Astrocyte (in vitro differentiated cells and primary cell): ENCODE measurements around the gene MTMR11. TPM values are rescaled to one million over a fixed set of nuclear protein-coding genes. Genes with fewer than 3 reads are reported as not detected.
"Not testable (repeated sequence)": the region's sequence is repeated elsewhere in the genome, so short reads cannot be mapped to it uniquely, and the experiment has no call there.

ENCODE experiments used
- DNase-seq: peaks from one replicate; pipeline ENCODE4 v3.0.0-alpha.2; 2010; ENCODE audit warnings: low read depth
- FAIRE-seq: peaks from 2 replicates; lab custom pipeline; 2011; peaks lifted over from hg19 to GRCh38; lab: Jason Lieb, UNC
- H2AFZ ChIP-seq: 2 replicates; pipeline ENCODE4 v1.6.0; 2012; ENCODE audit warnings: low read depth, low read length, inconsistent platforms
- H3K27ac ChIP-seq: 2 replicates; pipeline ENCODE4 v1.5.1; 2011; ENCODE audit warnings: low read depth, low read length, inconsistent platforms
- H3K27me3 ChIP-seq: 2 replicates; pipeline ENCODE4 v1.6.0; 2011; ENCODE audit warnings: low read length, inconsistent platforms; ENCODE audit not compliant: insufficient read depth
- H3K36me3 ChIP-seq: 2 replicates; pipeline ENCODE4 v1.5.1; 2011; ENCODE audit warnings: low read length, inconsistent platforms; ENCODE audit not compliant: insufficient read depth
- H3K4me1 ChIP-seq: 2 replicates; pipeline ENCODE4 v1.5.1; 2011; ENCODE audit warnings: low read length, inconsistent platforms; ENCODE audit not compliant: insufficient read depth
- H3K4me2 ChIP-seq: 2 replicates; pipeline ENCODE4 v1.6.0; 2012; ENCODE audit warnings: low read length, inconsistent platforms
- H3K4me3 ChIP-seq: 2 replicates; pipeline ENCODE4 v1.5.1; 2011; ENCODE audit warnings: low read depth, mild to moderate bottlenecking, low read length, inconsistent platforms; ENCODE audit not compliant: insufficient read depth
- H3K79me2 ChIP-seq: 2 replicates; pipeline ENCODE4 v1.6.0; 2012; ENCODE audit warnings: mild to moderate bottlenecking, low read length, inconsistent platforms; ENCODE audit not compliant: insufficient read depth
- H3K9ac ChIP-seq: 2 replicates; pipeline ENCODE4 v1.6.0; 2012; ENCODE audit warnings: mild to moderate bottlenecking, low read length, inconsistent platforms
- H3K9me3 ChIP-seq: 2 replicates; pipeline ENCODE4 v1.5.1; 2012; ENCODE audit warnings: low read depth, mild to moderate bottlenecking, low read length, inconsistent platforms; ENCODE audit not compliant: insufficient read depth
- H4K20me1 ChIP-seq: 2 replicates; pipeline ENCODE4 v1.6.0; 2012; ENCODE audit warnings: low read length, inconsistent platforms; ENCODE audit not compliant: insufficient read depth
- H3K27ac Mint-ChIP-seq: one replicate; pipeline ENCODE4 v1.8.0; 2021; ENCODE audit warnings: mild to moderate bottlenecking, mixed read lengths; ENCODE audit not compliant: unreplicated experiment
- H3K27me3 Mint-ChIP-seq: one replicate; pipeline ENCODE4 v1.8.0; 2021; ENCODE audit warnings: low read depth, mixed read lengths; ENCODE audit not compliant: unreplicated experiment
- H3K36me3 Mint-ChIP-seq: one replicate; pipeline ENCODE4 v1.8.0; 2021; ENCODE audit warnings: low read depth, mixed read lengths; ENCODE audit not compliant: unreplicated experiment
- H3K4me1 Mint-ChIP-seq: one replicate; pipeline ENCODE4 v1.8.0; 2021; ENCODE audit warnings: low read depth, mixed read lengths; ENCODE audit not compliant: unreplicated experiment
- H3K4me3 Mint-ChIP-seq: one replicate; pipeline ENCODE4 v1.8.0; 2021; ENCODE audit warnings: mild to moderate bottlenecking, moderate library complexity, mixed read lengths; ENCODE audit not compliant: unreplicated experiment
- H3K9me3 Mint-ChIP-seq: one replicate; pipeline ENCODE4 v1.8.0; 2021; ENCODE audit warnings: mild to moderate bottlenecking, mixed read lengths; ENCODE audit not compliant: unreplicated experiment
- CTCF ChIP-seq: IDR thresholded peaks from 2 replicates; pipeline ENCODE4 v1.5.1; 2011; ENCODE audit warnings: low read depth, mild to moderate bottlenecking, inconsistent platforms, low read length, moderate library complexity; ENCODE audit not compliant: insufficient read depth
- EZH2 ChIP-seq: IDR thresholded peaks from 2 replicates; pipeline ENCODE4 v1.6.1; 2012; ENCODE audit warnings: mild to moderate bottlenecking, low read length, inconsistent platforms; ENCODE audit not compliant: insufficient read depth
- total RNA-seq: library from RNA; stranded (reverse); gene quantifications from 2 replicates; pipeline ENCODE4 v1.2.1, GENCODE V29; 2021

Gene MTMR11
- total RNA-seq, 1 donor from 2014 or later: 5.0 TPM

GRCh38 chr1:149888247-149888998, 48.3 kb downstream of the MTMR11 start:
- Histone ChIP-seq H3K79me2 (peaks cover 16% of the 10 kb centered on the region), H3K4me3 (peak overlapping the region; percentile 82), H3K36me3 (no peaks in the 10 kb centered on the region), H3K27me3 (no peaks in the 10 kb centered on the region), H2AFZ (peak overlapping the region; percentile 70), H4K20me1 (peaks cover 16% of the 10 kb centered on the region), H3K9me3 (no peaks in the 10 kb centered on the region), H3K9ac (peak overlapping the region; percentile 97), H3K4me2 (peak overlapping the region; percentile 93), H3K27ac (peak overlapping the region; percentile 95), H3K4me1 (peaks cover 10% of the 10 kb centered on the region)
- Mint-ChIP-seq H3K36me3 (no peaks in the 10 kb centered on the region), H3K4me1 (peaks cover 2% of the 10 kb centered on the region), H3K9me3 (no peaks in the 10 kb centered on the region), H3K27me3 (no peaks in the 10 kb centered on the region), H3K27ac (no peak overlapping the region), H3K4me3 (no peak overlapping the region)
- peak; percentile 83 for DNase-seq
- FAIRE-seq: no peak
- TF ChIP-seq CTCF: peak; percentile 48
- no peak for TF ChIP-seq EZH2

- Histone ChIP-seq H3K4me2 (peak overlapping the region; percentile 93), H3K27ac (peak overlapping the region; percentile 95), H3K36me3 (no peaks in the 10 kb centered on the region), H3K4me3 (peak overlapping the region; percentile 82), H3K9me3 (no peaks in the 10 kb centered on the region), H2AFZ (peak overlapping the region; percentile 70), H3K27me3 (no peaks in the 10 kb centered on the region), H4K20me1 (peaks cover 16% of the 10 kb centered on the region), H3K4me1 (peaks cover 10% of the 10 kb centered on the region), H3K79me2 (peaks cover 17% of the 10 kb centered on the region), H3K9ac (peak overlapping the region; percentile 97)
- TF ChIP-seq EZH2: no peak
- no peak for TF ChIP-seq CTCF
- H3K36me3 Mint-ChIP-seq: no peaks in the 10 kb centered on the region
- DNase-seq (peak; percentile 98), FAIRE-seq (no peak)
- H3K9me3 Mint-ChIP-seq: no peaks in the 10 kb centered on the region
- peaks cover 2% of the 10 kb centered on the region for H3K4me1 Mint-ChIP-seq
- no peak overlapping the region for H3K4me3 Mint-ChIP-seq
- H3K27me3 Mint-ChIP-seq: no peaks in the 10 kb centered on the region
- H3K27ac Mint-ChIP-seq: no peak overlapping the region
These were observed 49.0 kb downstream of the MTMR11 start for GRCh38 chr1:149887456-149888246.

DNA sequence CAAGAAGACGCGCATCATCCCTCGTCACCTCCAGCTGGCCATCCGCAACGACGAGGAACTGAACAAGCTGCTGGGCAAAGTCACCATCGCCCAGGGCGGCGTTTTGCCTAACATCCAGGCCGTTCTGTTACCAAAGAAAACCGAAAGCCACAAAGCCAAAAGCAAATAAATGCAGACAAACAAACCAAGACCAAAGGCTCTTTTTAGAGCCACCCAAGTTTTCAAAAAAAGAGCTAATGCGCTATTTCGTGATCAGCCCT, 49.6 kb downstream of the MTMR11 start:
- not testable (repeated sequence) for H3K36me3 Mint-ChIP-seq, H3K27me3 ChIP-seq, H3K27ac Mint-ChIP-seq, H3K4me3 Mint-ChIP-seq, DNase-seq, H3K4me1 Mint-ChIP-seq, H2AFZ ChIP-seq, H3K36me3 ChIP-seq, H3K9me3 Mint-ChIP-seq, H3K9me3 ChIP-seq, FAIRE-seq, H3K27me3 Mint-ChIP-seq
- Histone ChIP-seq H3K27ac (peak overlapping the region; percentile 95), H3K4me1 (peaks cover 10% of the 10 kb centered on the region), H3K9ac (peak overlapping the region; percentile 97), H3K79me2 (peaks cover 17% of the 10 kb centered on the region), H3K4me3 (peak overlapping the region; percentile 82), H3K4me2 (peak overlapping the region; percentile 93), H4K20me1 (peaks cover 16% of the 10 kb centered on the region)
